HCT116 (cell line): ENCODE results near the gene ENPP6. TPM values are rescaled to one million over a fixed set of nuclear protein-coding genes. Genes with fewer than 3 reads are reported as not detected.

Source experiments
- ATAC-seq: fragments of 200-7000 bp; cut with Tn5 transposase; 2 replicates; pipeline ENCODE4 v1.9.1; 2020; ENCODE audit warnings: mild to moderate bottlenecking, moderate library complexity
- BruUV-seq: library from RNA; stranded (reverse); fragments of 400-500 nt; replicated peaks from 2 replicates; lab custom pipeline; 2021; lab: Mats Ljungman, UMichigan
- CTCF ChIA-PET: fragments of 300-600 bp; sonication (Branson Sonifier 250); formaldehyde crosslinking; loops from one replicate; lab custom pipeline; 2021; ENCODE audit warnings: antibody characterized with exemption; lab: Charles Lee
- POLR2A ChIA-PET: fragments of 300-600, 350-600 bp; sonication (Branson Sonifier 250); formaldehyde crosslinking; loops from one replicate; lab custom pipeline; 2021; ENCODE audit warnings: antibody characterized with exemption; lab: Charles Lee
- RAD21 ChIA-PET, 2 experiments: fragments of 300-600 bp; sonication (Branson Sonifier 250); formaldehyde crosslinking; loops; one replicate each; lab custom pipeline; 2023; ENCODE audit warnings: low total read pairs in 2 of 2; ENCODE audit not compliant: uncharacterized antibody in 2 of 2, unreplicated experiment in 2 of 2, low non-redundant PET in 1 of 2; lab: Charles Lee
- DNase-seq: peaks from one replicate; pipeline ENCODE4 v3.0.0-alpha.2; 2010; ENCODE audit warnings: low read depth, low spot score
- H2AFZ ChIP-seq: fragments of 200-600 bp; shearing (Covaris generic), sonication (generic); 2 replicates; pipeline ENCODE4 v1.6.1; 2017; ENCODE audit warnings: low read depth, mixed run types, mixed read lengths, antibody characterized with exemption, low read length; ENCODE audit not compliant: poor library complexity, severe bottlenecking
- H3K27ac ChIP-seq: 2 replicates; pipeline ENCODE4 v1.5.1; 2012; ENCODE audit warnings: low read depth, low read length
- H3K27me3 ChIP-seq: fragments of 200-600 bp; sonication (generic); 2 replicates; pipeline ENCODE4 v1.6.1; 2016; ENCODE audit warnings: mixed run types, low read length, mixed read lengths; ENCODE audit not compliant: insufficient read depth
- H3K36me3 ChIP-seq, 2 experiments: fragments of 200-500 bp in 1 of 2; fragments of 200-600 bp in 1 of 2; sonication (Bioruptor generic) in 1 of 2; sonication (generic) in 1 of 2; 2 replicates each; pipeline versions ENCODE4 v1.5.1 to v1.6.1; 2014 to 2016; ENCODE audit warnings: low read length in 2 of 2, inconsistent platforms in 1 of 2, mixed read lengths in 1 of 2, mixed run types in 1 of 2; ENCODE audit not compliant: insufficient read depth in 2 of 2, control insufficient read depth in 1 of 2
- H3K4me1 ChIP-seq, 2 experiments: fragments of 200-600 bp in 1 of 2; sonication (generic) in 1 of 2; 2 replicates each; pipeline versions ENCODE4 v1.5.1 to v1.6.1; 2012 to 2017; ENCODE audit warnings: low read length in 2 of 2, inconsistent platforms in 1 of 2, mild to moderate bottlenecking in 1 of 2, mixed read lengths in 1 of 2, mixed run types in 1 of 2, moderate library complexity in 1 of 2; ENCODE audit not compliant: insufficient read depth in 2 of 2, control insufficient read depth in 1 of 2
- H3K4me2 ChIP-seq: fragments of 200-600 bp; sonication (generic); 2 replicates; pipeline ENCODE4 v1.6.1; 2017; ENCODE audit warnings: mixed run types, low read length, mixed read lengths
- H3K4me3 ChIP-seq, 2 experiments: fragments of 200-600 bp in 1 of 2; sonication (generic) in 1 of 2; replicated peaks in 1 of 2; 2 replicates each; pipeline ENCODE4 v1.5.1; 2011 to 2016; ENCODE audit warnings: low read length in 2 of 2, control low read depth in 1 of 2, low read depth in 1 of 2, mild to moderate bottlenecking in 1 of 2, mixed read lengths in 1 of 2, mixed run types in 1 of 2
- H3K79me2 ChIP-seq: fragments of 200-600 bp; sonication (generic); 2 replicates; pipeline ENCODE4 v1.6.1; 2017; ENCODE audit warnings: mild to moderate bottlenecking, mixed run types, low read length, moderate library complexity, mixed read lengths; ENCODE audit not compliant: insufficient read depth
- H3K9ac ChIP-seq: fragments of 200-600 bp; sonication (generic); 2 replicates; pipeline ENCODE4 v1.6.1; 2016; ENCODE audit warnings: low read length, mixed read lengths
- H3K9me2 ChIP-seq: fragments of 200-600 bp; sonication (generic), shearing (Covaris generic); 2 replicates; pipeline ENCODE4 v1.6.1; 2017; ENCODE audit warnings: mixed run types, mild to moderate bottlenecking, moderate library complexity; ENCODE audit not compliant: insufficient read depth
- H3K9me3 ChIP-seq, 2 experiments: fragments of 200-500 bp in 1 of 2; fragments of 200-600 bp in 1 of 2; sonication (Bioruptor generic) in 1 of 2; sonication (generic) in 1 of 2; 2 replicates each; pipeline ENCODE4 v1.6.1; 2014 to 2017; ENCODE audit warnings: low read length in 2 of 2, mixed read lengths in 2 of 2, inconsistent platforms in 1 of 2, low read depth in 1 of 2, mild to moderate bottlenecking in 1 of 2, mixed run types in 1 of 2, moderate library complexity in 1 of 2; ENCODE audit not compliant: control insufficient read depth in 1 of 2, insufficient read depth in 1 of 2
- H4K20me1 ChIP-seq: fragments of 200-600 bp; sonication (generic), shearing (Covaris generic); 2 replicates; pipeline ENCODE4 v1.6.1; 2017; ENCODE audit warnings: mixed run types, mild to moderate bottlenecking, moderate library complexity; ENCODE audit not compliant: insufficient read depth
- CBX3 ChIP-seq: IDR thresholded peaks from 2 replicates; pipeline ENCODE4 v1.6.1; 2012; ENCODE audit warnings: low read depth
- EGR1 ChIP-seq: IDR thresholded peaks from 2 replicates; pipeline ENCODE4 v1.6.1; 2012; ENCODE audit warnings: low read depth
- ELF1 ChIP-seq: IDR thresholded peaks from 2 replicates; pipeline ENCODE4 v1.6.1; 2012; ENCODE audit warnings: low read depth, borderline replicate concordance
- EZH2 ChIP-seq: fragments of 200-600 bp; sonication (generic); IDR thresholded peaks from 2 replicates; pipeline ENCODE4 v1.6.1; 2017; ENCODE audit warnings: antibody characterized with exemption, mixed run types
- EZH2phosphoT487 ChIP-seq: fragments of 200-600 bp; IDR thresholded peaks from 2 replicates; pipeline ENCODE4 v1.6.1; 2018; ENCODE audit warnings: antibody characterized with exemption, borderline replicate concordance
- POLR2A ChIP-seq: IDR thresholded peaks from 2 replicates; pipeline ENCODE4 v1.7.0; 2011; ENCODE audit warnings: borderline replicate concordance; ENCODE audit not compliant: insufficient read depth, insufficient read length; ENCODE audit errors: extremely low read depth
- POLR2AphosphoS5 ChIP-seq: IDR thresholded peaks from 2 replicates; pipeline ENCODE4 v1.6.1; 2011; ENCODE audit warnings: mild to moderate bottlenecking, low read depth, low read length, moderate library complexity
- RAD21 ChIP-seq: IDR thresholded peaks from 2 replicates; pipeline ENCODE4 v1.6.1; 2012; ENCODE audit warnings: low read depth, mild to moderate bottlenecking
- SIN3A ChIP-seq: IDR thresholded peaks from 2 replicates; pipeline ENCODE4 v1.6.1; 2012; ENCODE audit warnings: low read depth
- SRF ChIP-seq: IDR thresholded peaks from 2 replicates; pipeline ENCODE4 v1.6.1; 2012; ENCODE audit warnings: low read depth
- YY1 ChIP-seq: IDR thresholded peaks from 2 replicates; pipeline ENCODE4 v1.6.1; 2011; ENCODE audit warnings: low read length, low read depth, moderate library complexity, mild to moderate bottlenecking; ENCODE audit not compliant: insufficient replicate concordance; ENCODE audit errors: extremely low read depth
- intact Hi-C: fragments of 100-400 bp; cut with micrococcal nuclease; formaldehyde crosslinking; loops from 2 replicates; pipeline ENCODE4 v1.10.0; 2022
- total RNA-seq: library from RNA; stranded (reverse); gene quantifications from one replicate; pipeline ENCODE4 v1.2.1, GENCODE V29; 2021; ENCODE audit not compliant: unreplicated experiment
- TF ChIP-seq, protein P1 (sequence below), 3 experiments: fragments of 200-600 bp in 1 of 3; sonication (generic) in 1 of 3; IDR thresholded peaks in 2 of 3; conservative IDR thresholded peaks in 1 of 3; 2 replicates each; pipeline ENCODE4 v1.5.1; 2012 to 2017; ENCODE audit warnings: low read depth in 2 of 3, low read length in 2 of 3, antibody characterized with exemption in 1 of 3, borderline replicate concordance in 1 of 3, control low read depth in 1 of 3, mild to moderate bottlenecking in 1 of 3, mixed read lengths in 1 of 3, mixed run types in 1 of 3, moderate library complexity in 1 of 3; ENCODE audit not compliant: insufficient read depth in 1 of 3
- TF ChIP-seq, protein P2 (sequence below): IDR thresholded peaks from 2 replicates; pipeline ENCODE4 v1.6.1; 2011; ENCODE audit warnings: mild to moderate bottlenecking, low read length, moderate library complexity; ENCODE audit not compliant: insufficient replicate concordance; ENCODE audit errors: extremely low read depth

Gene ENPP6
- total RNA-seq, 1 experiment from 2014 or later, result not detected

DNA sequence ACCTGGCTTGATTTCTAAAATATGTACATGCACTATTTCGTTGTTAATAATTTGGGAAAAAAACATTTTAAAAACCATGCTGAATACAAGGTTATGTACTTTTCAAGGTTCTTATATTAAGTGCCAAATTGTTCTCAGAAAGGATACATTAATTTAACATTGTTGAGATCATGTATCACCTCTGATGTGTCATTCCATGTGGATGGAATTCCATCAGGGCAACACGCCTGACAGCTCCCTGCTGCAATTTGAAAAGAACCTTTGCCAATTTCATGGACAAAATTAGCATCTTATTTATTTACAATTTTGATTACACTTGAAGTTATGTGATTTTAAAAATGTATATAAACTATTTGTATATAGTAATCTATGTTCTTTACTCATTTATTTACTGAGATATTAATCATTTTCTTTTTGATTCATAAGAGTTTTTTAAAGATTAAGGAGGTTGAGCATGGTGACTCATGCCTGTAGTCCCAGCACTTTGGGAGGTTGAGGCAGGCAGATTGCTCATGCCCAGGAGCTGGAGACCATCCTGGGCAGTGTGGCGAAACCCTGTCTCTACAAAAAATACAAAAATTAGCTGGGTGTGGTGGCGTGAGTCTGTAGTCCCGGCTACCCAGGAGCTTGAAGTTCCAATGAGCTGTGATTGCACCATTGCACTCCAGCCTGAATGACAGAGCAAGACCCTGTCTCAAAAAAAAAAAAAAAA is 142.8 kb downstream of the ENPP6 start:
- H3K27ac ChIP-seq, result no peak overlapping the region
- TF ChIP-seq EZH2 (no peak), RAD21 (no peak), YY1 (no peak), ELF1 (no peak), POLR2A (no peak), CBX3 (no peak), POLR2AphosphoS5 (no peak), SRF (no peak), EGR1 (no peak), EZH2phosphoT487 (no peak), SIN3A (no peak)
- TF ChIP-seq, protein P1, sequence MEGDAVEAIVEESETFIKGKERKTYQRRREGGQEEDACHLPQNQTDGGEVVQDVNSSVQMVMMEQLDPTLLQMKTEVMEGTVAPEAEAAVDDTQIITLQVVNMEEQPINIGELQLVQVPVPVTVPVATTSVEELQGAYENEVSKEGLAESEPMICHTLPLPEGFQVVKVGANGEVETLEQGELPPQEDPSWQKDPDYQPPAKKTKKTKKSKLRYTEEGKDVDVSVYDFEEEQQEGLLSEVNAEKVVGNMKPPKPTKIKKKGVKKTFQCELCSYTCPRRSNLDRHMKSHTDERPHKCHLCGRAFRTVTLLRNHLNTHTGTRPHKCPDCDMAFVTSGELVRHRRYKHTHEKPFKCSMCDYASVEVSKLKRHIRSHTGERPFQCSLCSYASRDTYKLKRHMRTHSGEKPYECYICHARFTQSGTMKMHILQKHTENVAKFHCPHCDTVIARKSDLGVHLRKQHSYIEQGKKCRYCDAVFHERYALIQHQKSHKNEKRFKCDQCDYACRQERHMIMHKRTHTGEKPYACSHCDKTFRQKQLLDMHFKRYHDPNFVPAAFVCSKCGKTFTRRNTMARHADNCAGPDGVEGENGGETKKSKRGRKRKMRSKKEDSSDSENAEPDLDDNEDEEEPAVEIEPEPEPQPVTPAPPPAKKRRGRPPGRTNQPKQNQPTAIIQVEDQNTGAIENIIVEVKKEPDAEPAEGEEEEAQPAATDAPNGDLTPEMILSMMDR (IDR thresholded peaks at IDR 0.05 in 2 of 3, conservative IDR thresholded peaks at IDR 0.05 in 1 of 3; ENCODE audit: borderline replicate concordance in 1 of 3, insufficient read depth in 1 of 3, low read depth in 2 of 3, low read length in 2 of 3), result no peak
- TF ChIP-seq, protein P2, sequence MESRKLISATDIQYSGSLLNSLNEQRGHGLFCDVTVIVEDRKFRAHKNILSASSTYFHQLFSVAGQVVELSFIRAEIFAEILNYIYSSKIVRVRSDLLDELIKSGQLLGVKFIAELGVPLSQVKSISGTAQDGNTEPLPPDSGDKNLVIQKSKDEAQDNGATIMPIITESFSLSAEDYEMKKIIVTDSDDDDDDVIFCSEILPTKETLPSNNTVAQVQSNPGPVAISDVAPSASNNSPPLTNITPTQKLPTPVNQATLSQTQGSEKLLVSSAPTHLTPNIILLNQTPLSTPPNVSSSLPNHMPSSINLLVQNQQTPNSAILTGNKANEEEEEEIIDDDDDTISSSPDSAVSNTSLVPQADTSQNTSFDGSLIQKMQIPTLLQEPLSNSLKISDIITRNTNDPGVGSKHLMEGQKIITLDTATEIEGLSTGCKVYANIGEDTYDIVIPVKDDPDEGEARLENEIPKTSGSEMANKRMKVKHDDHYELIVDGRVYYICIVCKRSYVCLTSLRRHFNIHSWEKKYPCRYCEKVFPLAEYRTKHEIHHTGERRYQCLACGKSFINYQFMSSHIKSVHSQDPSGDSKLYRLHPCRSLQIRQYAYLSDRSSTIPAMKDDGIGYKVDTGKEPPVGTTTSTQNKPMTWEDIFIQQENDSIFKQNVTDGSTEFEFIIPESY, result no peak
- TF ChIP-seq, all 23 proteins: peak for 0
- no peaks in the 10 kb centered on the region for H3K79me2 ChIP-seq
- no peaks in the 10 kb centered on the region for H3K4me1 ChIP-seq
- no peak overlapping the region for H3K9ac ChIP-seq
- ChIA-PET CTCF (no interaction called here), RAD21 (no interaction called here), POLR2A (no interaction called here)
- no peak overlapping the region for H3K4me3 ChIP-seq
- no peaks in the 10 kb centered on the region for H3K9me3 ChIP-seq
- intact Hi-C loops, result no loop called here
- no peak for DNase-seq
- no peaks in the 10 kb centered on the region for H3K27me3 ChIP-seq
- no peak for ATAC-seq
- no peak overlapping the region for H2AFZ ChIP-seq
- no peaks in the 10 kb centered on the region for H3K9me2 ChIP-seq
- no TSS peak for BruUV-seq
- no peaks in the 10 kb centered on the region for H3K36me3 ChIP-seq
- H4K20me1 ChIP-seq, result no peaks in the 10 kb centered on the region
- no peak overlapping the region for H3K4me2 ChIP-seq
